ENCODE measurements around the gene SLC25A24. TPM values are rescaled to one million over a fixed set of nuclear protein-coding genes. Genes with fewer than 3 reads are reported as not detected.
"Not testable (repeated sequence)": the region's sequence is repeated elsewhere in the genome, so short reads cannot be mapped to it uniquely, and the experiment has no call there.

SLC25A24 gene
- total RNA-seq, 1 donor from 2014 or later: 15.7 TPM

DNA sequence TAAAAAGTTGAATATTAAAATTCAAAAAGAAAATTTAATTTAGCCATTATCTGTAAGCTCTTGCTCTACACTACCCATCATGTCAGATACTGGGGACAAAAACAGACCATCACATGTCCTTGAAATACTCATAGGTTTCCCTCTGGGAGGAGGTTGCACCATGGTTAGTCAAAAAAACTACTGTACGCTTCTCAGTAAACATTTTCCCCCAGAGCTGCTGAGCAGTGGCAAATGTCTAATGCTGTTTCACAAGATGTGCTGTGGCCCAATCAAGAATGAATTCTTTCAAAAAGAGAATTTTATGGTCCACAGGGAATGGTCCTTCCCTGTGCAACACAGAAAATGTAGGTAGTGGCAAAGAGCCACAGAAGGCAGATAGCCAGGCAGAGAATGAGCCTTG lies 6.1 kb downstream of the SLC25A24 start:
- no peak for ATAC-seq

DNA sequence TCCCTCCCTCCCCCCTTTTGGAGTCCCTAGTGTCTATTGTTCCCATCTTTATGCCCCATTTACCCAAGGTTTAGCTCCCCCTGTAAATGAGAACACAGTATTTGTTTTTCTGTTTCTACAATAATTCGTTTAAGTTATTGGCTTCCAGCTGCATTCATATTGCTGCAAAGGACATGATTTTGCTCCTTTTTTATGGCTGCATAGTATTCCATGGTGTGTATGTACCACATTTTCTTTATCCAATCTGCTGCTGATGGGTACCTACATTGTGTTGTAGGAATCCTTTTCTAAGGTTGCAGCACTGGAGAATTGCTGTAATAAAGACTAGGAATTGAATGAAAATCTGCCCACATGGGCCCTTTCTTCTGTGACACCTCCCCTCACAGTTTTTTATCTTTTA lies 6.8 kb downstream of the SLC25A24 start:
- ATAC-seq: no peak

DNA sequence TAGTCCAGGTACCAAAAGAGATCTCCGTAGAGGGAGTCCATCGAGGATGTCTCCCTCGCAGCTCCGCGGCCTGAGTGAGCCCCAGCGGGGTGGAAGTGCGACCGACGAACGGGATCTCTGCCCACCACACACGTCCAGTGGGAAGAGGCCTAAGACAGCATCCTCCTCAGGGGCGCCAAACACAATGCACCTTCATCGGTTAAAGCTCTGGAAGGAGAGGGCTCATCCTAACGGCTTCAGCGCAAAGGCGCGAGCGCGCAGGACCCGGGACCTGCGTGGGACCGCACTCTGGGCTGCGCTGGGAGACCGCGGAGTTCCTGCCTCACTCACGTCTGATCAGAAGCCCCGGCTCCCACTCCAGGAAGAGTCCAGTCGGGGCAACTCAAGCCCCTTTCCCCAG lies 7.6 kb downstream of the SLC25A24 start:
- ATAC-seq: no peak

DNA sequence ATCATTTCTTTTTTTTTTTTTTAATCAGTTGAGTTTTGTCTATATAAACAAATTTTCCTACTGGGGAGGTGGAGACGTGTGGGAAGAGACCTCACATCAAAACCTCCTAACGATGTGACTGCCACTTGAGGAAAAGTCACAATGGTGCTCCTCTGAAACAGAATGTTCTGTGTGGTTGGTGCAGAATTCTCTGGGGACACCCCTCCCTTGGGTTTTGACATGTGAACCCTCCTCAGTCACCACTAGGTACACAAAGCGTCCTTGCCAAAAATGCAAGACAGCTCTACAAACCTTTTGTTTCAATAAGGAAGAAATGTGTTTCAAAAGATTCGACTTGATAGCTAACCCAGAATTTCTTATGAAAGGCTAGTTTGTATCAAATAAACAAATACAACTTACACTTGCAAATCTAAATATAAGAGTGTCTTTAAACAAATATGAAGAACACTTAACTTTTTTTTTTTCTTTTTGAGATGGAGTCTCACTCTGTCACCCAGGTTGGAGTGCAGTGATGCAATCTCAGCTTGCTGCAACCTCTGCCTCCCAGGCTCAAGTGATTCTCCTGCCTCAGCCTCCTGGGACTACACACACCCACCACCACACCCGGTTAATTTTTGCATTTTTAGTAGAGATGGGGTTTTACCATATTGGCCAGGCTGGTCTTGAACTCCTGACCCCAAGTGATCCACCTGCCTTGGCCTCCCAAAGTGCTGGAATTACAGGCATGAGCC lies 9.3 kb downstream of the SLC25A24 start:
- ATAC-seq: no peak

DNA sequence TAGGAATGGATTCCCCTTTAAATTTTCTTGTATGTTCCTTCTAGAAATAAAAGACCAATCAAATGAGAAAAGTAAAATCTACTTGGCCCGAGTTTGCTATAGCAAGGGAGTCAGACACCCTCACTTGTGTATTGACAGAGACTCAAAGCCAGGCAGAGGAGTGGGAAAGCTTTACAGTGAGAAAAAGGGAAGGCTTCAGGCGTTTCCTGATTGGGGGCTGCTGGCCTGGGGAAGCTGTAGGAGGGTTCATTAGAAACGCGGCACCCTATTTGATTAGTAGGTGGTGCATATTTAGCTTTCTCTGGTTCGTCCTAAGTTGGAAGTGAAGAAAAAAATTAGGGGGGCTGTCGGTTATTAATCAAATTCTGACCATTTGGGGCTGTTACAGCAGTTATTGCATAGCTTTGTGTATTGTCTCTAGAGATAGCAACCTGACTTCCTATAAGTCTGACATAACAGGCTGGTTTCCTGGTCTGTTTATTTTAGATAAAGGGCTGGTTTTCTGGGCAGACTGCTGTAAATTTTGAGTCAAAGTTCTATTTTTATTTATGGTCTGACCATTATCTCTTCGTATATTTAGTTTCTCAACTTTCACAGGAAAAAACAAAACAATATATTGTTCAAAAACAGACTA lies 10.0 kb downstream of the SLC25A24 start:
- no peak for ATAC-seq

DNA sequence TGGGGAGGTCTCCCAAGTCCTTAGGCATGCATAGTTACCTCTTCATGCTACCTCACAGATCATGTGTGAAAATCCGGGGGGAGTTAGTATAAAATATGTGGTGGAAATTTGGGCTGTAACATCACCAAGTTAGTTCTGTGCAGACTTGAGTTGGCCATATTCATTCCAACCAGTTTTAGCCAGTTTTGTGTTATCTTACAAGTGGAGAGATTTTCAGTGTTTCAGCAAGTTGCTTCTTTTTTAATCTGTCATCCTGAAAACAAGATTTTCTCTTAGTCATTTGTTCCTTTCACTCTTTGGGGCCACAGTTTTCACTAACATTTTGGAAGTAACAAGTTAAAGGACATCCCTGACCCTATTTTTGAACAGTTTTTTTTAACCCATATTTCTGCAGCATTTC lies 11.3 kb downstream of the SLC25A24 start:
- ATAC-seq: no peak

DNA sequence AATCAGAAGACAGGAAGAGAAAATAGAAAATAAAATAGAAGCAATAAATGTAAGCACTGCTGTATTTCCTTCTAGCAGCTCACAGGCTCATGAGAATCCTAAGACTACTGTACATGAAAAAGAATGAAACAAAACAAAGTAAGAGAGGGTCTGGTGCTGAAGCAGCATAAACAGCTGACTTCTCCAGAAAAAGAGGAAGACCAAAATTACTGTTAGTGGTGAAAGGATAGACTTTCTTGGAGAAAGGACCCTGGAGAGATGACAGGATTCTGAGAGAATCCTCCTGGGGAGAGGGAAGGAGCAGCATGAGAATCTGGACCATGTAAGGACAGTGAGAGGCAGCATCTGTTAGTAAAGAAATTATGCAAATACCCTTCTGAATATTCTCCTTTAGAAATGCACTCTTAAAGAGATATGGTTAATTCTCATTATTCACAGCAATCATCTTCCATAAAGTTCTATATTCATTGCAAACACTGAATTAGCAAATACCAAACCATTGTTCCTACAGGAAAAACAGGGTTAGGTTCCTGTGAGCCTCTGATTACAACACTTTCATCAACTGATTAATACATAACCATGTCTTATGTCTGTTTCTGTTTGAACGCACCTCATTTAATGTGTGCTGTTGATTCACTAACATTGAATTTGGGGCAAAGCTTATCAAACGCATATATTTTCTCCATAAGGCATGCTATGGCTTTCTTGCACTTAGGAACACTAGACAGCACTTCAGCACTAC lies 17.0 kb downstream of the SLC25A24 start:
- peak; percentile 46 for ATAC-seq

DNA sequence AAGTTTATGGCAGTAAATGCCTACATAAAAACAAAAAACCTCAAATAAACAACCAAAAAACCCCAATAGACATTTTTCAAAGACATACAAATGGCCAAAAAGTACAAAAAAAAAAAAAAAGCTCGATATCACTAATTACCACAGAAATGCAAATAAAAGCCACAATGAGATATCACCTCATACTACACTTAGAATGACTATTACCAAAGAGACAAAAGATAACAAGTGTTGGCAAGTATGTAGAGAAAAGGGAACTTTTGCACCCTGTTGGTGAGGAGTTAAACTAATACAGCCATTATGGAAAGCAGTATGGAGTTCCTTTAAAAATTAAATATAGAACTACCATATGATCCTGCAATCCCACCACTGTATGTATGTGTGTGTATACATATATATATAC lies 21.1 kb downstream of the SLC25A24 start:
- ATAC-seq: no peak

DNA sequence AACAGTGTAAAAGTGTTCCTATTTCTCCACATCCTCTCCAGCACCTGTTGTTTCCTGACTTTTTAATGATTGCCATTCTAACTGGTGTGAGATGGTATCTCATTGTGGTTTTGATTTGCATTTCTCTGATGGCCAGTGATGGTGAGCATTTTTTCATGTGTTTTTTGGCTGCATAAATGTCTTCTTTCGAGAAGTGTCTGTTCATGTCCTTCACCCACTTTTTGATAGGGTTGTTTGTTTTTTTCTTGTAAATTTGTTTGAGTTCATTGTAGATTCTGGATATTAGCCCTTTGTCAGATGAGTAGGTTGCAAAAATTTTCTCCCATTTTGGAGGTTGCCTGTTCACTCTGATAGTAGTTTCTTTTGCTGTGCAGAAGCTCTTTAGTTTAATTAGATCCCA lies 37.7 kb downstream of the SLC25A24 start:
- not testable (repeated sequence) for ATAC-seq

DNA sequence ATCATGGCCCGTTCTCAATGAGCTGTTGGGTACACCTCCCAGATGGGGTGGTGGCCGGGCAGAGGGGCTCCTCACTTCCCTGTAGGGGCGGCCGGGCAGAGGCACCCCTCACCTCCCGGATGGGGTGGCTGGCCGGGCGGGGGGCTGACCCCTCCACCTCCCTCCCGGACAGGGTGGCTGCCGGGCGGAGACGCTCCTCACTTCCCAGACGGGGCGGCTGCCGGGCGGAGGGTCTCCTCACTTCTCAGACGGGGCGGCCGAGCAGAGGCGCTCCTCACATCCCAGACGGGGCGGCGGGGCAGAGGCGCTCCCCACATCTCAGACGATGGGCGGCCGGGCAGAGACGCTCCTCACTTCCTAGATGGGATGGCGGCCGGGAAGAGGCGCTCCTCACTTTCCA lies 40.2 kb downstream of the SLC25A24 start:
- not testable (repeated sequence) for ATAC-seq

DNA sequence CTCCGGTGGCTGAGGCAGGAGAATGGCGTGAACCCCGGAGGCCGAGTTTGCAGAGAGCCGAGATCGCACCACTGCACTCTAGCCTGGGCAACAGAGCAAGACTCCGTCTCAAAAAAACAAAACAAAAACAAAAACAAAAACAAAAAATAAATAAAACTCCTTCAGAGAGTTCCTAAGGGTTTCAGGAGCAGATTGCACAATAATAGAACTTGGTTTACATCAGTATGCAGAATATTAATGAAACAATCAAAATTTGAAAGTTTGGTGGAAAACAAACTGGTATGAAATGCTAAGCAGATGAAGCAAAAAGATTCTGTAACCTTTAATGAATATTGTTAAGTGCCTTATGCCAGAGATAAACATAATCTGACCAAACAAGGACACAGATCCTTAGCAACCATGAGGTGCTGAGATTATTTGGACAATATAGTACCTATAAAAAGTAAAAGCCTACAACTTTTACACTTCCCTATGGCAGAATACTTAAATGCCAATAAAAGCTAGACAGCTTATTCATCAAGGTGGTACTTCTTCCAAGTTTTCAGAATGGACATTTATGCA lies 41.2 kb downstream of the SLC25A24 start:
- ATAC-seq: no peak

DNA sequence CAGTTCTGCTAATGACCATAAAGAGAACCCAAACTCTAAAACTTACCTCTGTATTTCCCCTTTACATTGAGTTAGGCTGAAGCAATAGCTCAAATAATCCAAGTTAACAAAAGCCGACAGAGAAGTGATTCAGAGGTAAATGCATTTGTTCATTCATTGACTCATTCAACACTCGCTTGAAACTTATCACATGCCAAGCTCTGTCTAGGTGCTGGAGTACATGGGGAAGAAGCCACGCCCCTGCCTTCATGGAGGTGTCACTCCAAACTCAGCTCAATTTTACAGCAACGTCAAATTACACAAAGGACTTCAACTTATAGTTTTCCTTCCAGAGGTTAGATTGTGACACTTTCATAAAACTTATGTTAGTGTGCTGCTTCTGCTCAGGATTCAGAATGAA lies 45.8 kb downstream of the SLC25A24 start:
- ATAC-seq: peak; percentile 95

DNA sequence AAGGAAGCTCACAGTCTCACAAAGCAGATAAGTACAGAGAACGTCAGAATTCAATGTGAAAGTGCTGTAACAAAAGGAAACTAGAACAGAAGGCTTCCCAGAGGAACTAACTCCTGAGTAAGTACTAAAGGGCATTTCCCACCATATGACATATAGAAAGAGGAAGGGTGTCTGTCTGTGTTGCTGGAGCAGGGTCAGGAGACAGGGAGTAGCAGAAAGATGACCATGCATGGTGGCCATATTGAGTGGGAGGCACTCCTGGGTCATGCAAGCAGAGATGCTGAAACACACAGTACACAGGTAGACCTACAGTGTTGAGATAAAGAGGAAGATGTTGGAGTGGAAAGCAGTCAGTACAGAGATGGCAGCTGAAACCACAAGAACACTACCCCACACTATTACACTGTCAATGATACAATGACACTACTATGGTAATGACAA lies 47.3 kb downstream of the SLC25A24 start:
- ATAC-seq: no peak

DNA sequence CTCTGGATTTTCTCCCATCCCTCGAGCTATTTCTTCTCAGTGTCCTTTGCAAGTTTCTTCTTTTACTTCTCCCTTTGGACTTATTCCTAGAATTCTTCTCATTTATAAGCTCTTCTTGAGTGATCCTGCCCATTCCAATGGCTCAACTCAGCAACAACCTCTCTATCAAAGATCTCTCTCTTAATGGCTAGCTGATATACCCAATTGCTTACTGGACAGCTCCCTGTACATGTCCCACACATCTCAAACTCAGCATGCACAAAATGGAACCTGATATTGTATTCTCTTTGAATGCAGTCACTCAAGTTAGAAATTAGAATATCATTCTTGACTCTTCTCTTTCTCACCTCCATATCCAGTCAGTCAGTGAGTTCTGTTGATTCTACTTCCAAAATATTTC lies 48.6 kb downstream of the SLC25A24 start:
- ATAC-seq: no peak

DNA sequence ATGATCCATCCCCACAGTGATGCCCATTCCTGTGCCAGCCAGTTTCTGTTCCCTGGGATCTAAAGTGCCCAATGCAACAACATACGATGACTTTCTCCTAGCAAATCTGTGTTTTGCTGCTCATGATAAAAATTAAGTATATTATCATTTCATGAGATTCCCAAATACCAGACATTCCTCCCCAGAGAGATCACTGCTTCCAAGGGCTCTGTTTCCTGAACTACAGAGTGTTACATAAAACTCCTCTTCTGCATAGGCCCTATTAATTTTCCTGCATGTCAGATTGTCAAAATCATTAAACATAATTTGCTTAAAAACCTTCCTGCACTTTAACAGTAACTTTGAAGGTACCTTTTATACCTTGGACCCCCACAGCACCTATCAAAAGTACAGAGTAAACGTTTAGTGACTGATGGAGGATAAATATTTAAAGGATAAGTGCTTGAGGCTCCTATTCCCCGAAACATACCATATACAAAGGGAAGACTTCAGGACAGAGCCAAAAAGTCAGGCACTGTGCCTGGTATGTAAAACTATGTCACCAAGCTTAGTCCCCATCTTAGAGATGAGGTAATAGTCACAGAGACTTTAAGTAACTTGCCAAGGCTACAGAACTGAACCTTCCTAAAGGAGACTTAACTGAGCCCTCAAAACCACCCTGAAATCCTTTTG lies 50.2 kb downstream of the SLC25A24 start:
- ATAC-seq: no peak

DNA sequence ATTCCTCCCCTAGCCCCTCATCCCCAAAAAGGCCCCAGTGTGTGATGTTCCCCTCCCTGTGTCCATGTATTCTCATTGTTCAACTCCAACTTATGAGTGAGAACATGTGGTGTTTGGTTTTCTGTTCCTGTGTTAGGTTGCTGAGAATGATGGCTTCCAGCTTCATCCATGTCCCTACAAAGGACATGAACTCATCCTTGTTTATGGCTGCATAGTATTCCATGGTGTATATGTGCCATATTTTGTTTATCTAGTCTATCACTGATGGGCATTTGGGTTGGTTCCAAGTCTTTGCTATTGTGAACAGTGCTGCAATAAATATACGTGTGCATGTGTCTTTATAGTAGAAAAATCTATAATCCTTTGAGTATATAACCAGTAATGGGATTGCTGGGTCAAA lies 55.6 kb downstream of the SLC25A24 start:
- not testable (repeated sequence) for ATAC-seq

DNA sequence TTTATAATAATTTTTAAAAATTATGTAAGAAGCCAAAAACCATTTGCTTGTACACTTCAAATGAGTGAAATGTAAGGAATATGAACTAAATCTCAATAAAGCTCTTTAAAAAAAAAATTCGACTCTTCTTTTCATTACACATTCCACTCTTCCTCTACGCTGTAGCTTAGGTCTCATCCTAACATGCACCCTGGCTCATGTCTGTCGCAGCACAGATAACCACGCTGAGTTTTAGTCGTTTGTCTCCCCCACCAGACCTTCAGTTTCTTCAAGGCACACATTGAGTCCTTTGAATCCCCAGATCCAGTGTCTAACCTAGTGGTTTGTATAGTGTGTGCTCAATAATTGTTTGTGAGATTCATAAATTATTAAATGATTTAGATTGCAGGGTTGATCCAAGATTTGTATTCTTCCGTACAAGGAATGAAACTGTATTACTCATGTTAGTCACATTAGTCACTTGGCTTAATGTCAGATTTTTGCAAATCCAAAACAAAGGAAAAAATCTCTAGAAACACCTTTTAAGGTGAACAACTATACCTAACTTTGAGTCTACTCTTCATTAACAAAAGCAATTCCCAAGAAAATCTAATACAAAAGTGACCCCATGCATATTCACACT lies 57.3 kb downstream of the SLC25A24 start:
- ATAC-seq: peak; percentile 35

DNA sequence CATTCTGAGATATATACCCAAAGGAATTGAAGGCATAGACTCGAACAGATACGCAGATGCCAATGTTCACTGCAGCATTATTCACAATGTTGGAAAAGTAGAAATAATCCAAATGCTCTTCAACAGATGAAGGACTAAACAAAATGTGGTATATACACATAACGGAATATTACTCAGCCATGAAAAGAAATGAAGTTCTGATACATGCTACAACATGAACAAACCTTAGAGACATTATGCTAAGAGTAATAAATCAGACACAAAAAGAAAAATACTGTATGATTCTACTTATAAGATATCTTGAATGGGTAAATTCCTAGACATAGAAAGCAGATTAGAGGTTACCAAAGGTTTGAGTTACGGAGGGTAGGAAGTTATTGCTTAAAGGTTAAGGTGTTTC lies 57.9 kb downstream of the SLC25A24 start:
- ATAC-seq: no peak

DNA sequence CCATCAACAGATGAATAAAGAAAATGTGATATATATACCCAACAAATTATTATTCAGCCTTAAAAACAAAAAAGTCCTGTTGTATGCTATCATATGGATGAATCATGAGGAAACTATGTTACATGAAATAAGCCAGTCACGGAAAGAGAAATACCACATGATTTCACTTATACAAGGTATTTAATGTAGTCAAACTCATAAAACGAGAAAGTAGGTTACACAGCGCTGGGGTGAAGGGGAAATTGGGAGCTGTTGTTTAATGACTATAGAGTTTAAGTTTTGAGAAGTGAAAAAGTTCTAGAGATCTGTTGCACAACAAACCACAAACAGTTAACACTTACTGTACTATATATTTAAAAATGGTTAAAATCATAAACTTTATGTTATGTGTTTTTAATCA lies 58.5 kb downstream of the SLC25A24 start:
- peak; percentile 23 for ATAC-seq

DNA sequence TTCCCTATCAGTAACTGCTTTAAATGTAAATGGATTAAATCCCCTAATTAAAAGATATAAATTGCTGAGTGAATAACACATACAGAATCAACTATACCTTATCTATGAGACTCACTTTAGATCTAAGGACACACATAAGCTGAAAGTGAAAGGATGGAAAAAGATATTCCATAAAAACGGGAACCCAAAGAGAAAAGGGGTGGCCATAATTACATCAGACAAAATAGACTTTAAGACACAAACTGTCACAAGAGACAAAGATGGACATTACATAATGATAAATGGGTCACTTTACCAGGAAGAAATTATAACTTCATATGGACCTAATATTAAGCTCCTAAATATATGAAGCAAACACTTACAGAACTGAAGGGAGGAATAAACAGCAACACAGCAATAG lies 59.2 kb downstream of the SLC25A24 start:
- ATAC-seq: no peak

DNA sequence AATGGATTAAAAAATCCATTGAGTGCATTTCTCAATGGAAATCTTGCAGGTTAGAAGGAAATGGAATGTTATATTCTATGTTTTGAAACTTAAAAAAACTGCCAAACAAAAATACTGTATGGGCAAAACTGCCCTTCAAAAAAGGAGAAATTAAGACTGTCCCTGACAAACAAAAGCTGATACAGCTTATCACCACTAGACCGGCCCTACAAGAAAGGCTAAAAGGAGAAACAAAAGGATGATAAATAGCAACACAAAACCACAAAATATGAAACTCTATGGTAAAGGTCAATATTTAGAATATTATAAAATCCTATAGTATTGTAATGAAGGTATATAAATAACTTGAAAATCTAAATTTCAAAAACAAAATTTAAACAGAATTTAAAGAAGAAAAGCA lies 60.0 kb downstream of the SLC25A24 start:
- ATAC-seq: no peak

DNA sequence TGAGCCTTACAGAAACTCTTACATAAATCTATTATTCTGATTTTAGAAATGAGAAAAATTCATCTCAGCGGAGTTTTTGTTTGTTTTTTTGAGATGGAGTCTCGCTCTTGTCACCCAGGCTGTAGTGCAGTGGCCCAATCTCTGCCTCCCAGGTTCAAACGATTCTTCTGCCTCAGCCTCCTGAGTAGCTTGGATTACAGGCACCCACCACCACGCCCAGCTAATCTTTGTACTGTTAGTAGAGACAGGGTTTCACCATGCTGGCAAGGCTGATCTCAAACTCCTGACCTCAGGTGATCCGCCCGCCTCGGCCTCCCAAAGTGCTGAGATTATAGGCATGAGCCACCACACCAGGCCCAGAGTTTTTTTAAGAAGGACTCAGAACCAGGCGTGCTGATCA lies 60.6 kb downstream of the SLC25A24 start:
- not testable (repeated sequence) for ATAC-seq
